GM18505 (cell line): ENCODE results near the gene CBX7.

Experiments used
- ATAC-seq: cut with Tn5 transposase; IDR thresholded peaks from one replicate; pipeline ENCODE4 v1.9.1; 2021; ENCODE audit not compliant: unreplicated experiment
- POLR2A ChIP-seq: IDR thresholded peaks from 4 replicates; pipeline ENCODE4 v1.6.1; 2011; ENCODE audit warnings: borderline replicate concordance; ENCODE audit not compliant: insufficient read depth, insufficient read length; ENCODE audit errors: extremely low read depth

The CBX7 gene

DNA sequence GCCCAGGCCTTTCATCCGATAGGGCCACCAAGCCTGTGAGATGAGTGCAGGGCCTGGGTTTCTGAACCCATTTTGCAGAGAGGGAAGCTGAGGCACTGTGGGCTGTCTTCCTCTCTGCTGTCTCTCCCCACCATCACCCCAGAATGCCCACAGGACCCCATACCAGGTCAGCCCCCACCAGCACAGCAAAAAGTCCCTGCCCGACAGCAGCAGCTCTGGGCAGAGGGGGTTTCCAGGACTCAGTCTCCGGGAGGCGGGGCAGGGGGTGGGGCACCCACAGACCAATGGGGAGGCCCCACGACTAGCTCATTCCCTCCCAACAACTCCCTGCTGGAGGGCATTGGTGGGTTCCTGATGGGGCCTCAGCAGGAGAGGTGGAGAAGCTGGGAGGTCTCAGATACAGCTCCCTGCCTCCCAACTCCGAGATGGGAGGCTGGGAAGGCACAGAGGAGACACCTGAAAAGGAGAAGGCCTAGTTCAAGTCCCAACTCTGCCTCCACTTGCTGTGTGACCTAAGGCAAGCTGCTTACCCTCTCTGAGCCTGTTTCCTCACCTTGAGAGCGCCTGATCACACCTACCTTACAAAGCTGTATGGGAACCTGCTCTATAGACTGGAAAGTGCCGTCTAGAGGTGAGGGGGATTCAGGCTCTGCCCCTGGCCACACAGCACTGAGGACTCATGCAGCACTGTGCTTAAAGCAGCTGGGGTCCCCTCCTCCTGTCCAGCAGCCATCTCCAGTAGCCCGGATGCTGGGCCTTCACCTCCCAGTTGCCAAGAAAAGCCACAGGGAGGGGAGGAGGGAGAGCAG, 3.5 kb downstream of the CBX7 start:
- TF ChIP-seq POLR2A = peak; percentile 24

DNA sequence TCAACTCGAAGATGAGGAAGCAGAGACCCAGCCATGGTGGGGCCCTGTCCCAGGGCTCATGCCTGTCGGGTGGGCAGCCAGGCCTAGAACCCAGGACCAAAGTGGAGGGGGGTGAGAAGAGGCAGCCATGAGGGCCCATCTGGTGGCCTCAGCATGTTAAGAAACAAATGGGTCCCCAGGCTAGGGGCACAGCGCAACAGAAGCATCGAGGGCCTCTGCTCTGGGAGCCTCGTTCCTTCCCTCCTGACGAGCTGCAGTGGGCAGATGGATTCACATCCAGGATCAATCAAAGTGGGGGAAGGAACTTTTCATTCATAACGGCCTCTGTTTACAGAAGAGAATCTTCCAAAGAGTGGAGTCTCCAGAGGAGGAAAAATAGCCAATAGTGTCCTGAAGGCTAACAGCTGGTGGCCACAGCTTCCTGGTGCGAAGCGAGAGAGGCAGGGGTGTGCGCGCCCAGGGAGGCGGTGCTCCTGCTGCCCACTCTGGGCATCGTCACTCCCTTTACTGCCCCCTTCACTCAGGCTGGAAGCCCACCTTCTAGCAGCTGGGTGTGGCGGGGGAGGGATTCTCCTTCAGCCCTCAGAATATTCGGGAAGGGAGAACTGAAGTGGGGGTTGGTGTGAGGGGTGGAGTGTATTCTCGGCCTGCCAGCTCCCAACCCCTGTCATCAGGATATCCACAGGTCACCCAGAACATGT, 4.3 kb downstream of the CBX7 start:
- no peak for ATAC-seq
- TF ChIP-seq POLR2A = no peak

More for the DNA sequence above, 3.5 kb downstream of the CBX7 start:
- no peak for ATAC-seq

DNA sequence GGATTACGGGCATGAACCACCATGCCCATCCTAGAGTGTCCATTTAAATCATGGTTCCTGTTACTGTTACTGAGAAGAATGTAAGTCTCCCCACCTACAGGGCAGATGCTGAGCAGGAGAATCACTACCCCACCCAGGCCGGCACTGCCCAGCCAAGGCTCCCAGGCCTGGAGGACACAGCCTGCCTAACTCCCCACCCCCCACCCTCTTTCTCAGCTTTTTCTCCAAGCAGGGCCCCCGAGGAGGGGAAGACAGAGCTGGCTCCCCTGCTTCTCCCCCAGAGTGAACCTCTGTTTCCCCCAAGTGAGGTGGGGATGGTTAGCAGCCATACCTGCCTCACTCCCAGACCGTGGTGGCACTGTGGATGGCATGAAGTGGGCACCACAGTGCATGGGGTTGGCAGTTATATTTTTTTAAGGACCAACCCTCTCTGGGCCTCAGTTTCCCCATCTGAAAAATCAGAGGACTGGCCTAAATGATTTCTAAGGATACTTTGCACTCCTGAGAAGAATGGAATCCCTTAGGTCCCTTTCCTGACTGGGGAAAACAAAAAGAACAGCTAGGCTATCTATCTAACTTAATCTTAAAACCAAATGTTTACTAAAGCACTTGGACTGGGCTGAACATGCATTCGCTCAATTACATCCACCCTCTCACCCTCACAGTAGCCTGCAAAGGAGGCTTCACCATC, 5.0 kb downstream of the CBX7 start:
- no peak for ATAC-seq
- no peak for TF ChIP-seq POLR2A

DNA sequence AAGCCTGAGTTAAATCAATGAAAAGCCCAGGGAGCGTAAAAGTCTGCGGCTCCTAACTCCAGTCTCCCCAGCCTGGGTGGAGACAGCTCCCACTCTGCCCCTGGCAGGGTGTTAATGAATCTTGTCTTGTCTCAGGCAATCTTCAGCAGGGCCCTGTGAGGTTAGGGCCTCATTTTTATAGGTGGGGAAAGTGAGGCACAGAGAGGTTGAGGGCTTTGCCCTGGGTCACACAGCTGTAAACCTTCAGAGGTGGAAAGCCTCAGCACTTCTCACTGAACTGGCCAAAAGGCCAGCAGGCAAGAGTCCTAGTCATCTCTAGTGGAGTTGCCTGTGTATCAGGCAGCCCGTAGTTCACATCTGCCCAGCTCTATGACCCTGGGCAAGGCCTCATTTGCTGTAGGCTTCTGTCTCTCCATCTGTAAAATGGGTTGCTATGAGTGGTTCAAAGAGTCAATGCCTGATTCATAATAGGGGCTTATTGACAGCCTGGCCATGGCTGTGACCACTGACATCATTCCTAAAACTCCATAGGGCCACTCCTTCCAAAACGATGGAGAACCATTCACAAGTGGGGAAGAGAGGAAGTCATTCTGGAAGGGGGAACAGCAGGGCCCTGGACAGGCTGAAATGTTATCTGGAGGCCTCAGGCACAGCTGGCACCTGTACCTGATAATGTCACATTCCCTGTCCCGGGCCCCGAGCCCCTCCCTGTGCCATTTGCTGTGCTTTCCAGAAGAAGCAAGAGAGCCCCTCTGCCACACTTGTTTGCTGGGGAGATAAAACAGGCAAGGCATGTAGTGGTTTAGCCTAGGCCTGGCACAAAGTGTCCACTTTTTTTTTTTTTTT, 6.0 kb downstream of the CBX7 start:
- ATAC-seq = no peak
- TF ChIP-seq POLR2A = no peak

DNA sequence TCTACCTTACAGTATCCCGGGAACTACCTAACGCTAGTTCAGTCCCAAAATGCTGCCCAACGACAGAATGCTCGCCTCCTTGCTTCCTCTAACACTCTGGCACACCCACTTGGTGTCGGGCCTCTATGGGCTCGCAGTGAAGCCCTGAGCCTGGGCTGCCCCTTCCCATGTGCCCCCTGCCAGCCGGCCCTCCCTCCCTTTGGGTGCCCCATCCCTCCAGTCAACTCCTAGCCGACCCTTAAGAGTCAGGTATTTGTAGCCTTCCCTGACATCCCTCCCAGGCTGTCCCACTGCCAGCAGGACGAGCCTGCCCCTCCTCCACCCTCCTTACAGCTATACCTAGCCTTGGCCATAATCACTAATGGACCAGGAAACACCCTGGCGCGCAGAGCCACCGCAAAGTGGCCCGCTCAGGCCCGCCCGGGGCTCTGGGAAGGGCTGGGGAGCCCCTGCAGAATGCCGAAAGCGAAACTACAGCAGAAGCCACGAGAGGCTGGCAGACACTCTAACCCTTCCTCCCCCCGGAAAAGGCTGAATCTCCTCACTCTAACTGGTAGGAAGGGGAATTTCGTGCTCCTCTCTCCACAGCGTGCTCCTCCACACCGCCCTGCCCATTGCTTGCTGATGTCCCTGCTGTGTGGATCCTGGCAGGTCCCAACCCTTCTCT, 8.2 kb downstream of the CBX7 start:
- peak; percentile 34 for TF ChIP-seq POLR2A
- no peak for ATAC-seq

DNA sequence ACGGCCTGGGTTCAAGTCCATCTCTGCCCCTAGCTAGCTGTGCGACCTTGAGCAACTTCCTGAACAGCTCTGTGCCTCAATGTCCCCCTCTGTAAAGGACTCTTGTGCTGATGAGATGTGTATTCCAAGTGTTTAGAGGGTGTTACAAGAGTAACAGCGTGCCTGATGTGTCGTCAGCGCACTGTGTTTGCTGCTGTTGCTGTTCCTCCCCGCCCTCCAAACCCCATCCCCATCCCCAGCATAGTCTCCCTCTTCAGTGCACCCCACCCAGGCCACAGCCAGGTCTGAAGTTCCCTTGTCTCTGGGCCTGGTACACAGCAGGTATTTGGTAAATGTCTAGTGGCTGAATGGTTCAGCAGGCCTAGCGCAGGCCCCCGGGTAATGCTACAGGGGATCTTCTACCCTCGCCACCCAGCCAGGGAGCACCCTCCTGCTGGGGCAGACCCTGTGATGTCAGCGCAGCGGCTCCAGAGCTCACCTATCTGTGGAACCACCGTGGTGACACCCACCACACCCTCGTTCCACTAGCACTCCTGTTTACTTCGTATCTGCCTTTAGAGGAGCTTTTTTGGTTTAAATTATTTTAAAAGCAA, 10.3 kb downstream of the CBX7 start:
- ATAC-seq = no peak
- no peak for TF ChIP-seq POLR2A

DNA sequence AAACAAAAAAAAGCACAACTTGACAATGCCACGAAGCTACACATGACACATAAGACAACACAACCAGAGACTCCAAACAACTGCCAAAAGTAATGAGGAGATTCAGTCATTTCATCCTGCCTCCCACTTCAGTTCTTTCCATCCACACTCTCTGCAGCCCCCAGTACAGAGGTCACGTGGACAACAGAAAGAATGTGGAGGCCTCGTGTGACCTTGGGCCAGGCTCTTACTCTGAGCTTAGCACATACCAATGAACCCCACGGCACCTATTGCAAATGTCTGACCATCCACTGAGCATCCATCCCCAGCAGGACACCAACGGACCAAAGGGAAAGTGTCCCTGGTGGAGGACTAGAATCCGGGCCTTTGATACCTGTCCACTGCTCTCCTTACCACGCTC, 12.5 kb downstream of the CBX7 start:
- ATAC-seq = no peak
- no peak for TF ChIP-seq POLR2A

DNA sequence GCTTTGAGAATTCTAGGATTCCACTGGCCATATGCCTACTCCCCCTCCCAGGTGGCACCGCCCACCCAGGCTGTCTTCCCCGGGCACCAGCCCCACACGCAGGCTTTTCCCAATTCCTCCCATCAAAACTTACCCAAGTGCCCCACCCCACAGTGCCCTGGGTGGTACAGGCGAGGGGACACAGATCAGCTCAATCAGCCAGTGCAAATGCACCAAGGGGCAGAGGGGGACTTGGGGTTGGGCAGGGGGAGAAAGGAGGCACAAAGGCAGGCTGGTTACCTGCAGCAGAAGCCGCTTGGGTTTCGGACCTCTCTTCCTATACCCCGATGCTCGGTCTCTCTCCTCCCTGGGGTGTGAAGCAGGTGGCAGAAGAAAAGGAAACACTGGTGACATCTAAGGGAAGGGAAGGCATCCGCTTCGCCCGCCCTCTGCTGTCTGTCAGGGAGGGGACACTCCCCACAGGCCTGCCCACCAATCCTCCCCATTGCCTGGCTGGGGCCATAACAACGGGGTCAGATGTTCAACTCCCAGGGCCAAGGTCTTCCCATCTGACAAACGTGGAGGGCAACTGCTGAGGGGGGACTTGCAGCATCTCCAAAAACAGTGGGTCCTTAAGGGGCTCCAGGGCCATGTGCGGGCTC, 14.0 kb downstream of the CBX7 start:
- TF ChIP-seq POLR2A = no peak
- no peak for ATAC-seq

DNA sequence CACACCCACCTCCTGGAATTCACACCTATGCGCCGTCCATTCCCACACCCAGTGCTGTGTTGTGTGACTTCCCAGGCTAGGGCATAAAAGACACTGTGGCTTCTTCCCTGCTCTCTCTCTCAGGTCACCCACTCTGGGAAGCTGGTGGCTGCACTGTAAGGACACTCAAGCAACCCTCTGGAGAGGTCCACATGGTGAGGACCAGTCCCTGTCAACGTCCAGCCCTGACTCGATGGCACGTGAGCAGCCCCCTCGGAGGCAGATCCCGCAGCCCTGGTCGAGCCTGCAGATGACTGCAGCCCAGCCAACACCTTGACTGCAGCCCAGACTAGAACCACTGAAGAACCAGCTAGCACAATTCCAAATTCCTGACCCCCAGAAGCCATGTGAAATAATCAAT, 16.2 kb downstream of the CBX7 start:
- no peak for ATAC-seq
- no peak for TF ChIP-seq POLR2A

DNA sequence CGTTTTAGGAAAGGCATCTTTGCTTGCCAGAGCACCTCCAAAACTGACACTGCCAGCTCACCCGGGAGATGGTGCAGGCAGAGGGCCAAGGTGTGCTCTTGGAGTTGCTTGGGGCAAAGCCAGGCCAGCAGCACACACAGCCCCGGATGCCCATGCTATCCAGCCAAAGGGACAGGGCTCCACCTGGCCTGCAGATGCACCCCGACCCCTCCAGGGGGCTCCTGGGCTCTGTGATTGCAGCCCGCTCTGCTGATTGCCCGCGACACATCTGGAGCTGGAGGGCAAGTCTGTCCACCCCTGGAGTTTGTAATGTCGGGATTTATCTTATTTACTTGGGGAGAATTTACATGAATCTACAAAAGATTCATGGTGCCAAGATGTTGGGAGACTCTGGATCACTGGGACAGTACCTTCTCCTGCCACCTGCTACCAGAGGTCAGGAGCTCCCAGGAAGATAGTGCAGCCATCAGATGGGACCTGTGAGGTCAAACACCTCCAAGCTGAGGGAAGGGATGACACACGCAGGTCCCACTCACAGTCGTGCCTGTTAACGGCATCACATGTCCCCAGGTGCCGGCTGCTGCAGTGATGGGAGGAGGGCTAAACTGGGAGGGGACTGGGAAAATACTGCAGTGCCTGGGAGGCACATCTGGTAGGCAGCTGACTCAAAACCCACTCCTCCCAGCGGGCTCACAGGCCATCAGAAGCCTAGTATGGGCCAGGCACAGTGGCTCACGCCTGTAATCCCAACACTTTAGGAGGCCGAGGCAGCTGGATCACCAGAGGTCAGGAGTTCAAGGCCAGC, 17.2 kb downstream of the CBX7 start:
- no peak for TF ChIP-seq POLR2A
- no peak for ATAC-seq
